Stimulated activated CD4-positive, alpha-beta T cell treated with anti-CD3 and anti-CD28 coated beads, Interleukin-12 subunit alpha, Interleukin-12 subunit beta, amount 100 ng/mL, for 4 hours (primary cell): ENCODE data around the gene ZNF438.
"Not testable (repeated sequence)": the region's sequence is repeated elsewhere in the genome, so short reads cannot be mapped to it uniquely, and the experiment has no call there.

Experiments used
- DNase-seq: peaks from one replicate; pipeline ENCODE4 v3.0.0-alpha.2; 2020

Gene ZNF438

DNA sequence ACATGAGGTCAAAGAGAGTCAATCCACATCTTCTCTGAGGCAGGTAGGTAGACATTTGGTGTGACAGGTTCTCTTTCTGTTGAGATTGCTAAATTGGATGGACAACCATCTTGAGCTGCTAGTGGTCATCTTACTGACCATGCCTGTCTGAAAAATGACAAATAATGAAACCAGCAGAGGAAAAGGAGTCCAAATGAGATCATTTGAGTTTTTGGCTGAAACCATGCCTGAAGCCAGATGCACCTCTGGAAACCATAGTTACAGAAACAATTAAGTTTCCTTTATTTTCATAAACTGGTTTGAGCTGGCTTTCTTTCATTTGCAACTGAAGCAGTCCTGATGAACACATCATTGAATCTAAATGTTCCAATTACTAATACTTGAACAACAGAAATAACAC lies 100.6 kb downstream of the ZNF438 start:
- no peak for DNase-seq

DNA sequence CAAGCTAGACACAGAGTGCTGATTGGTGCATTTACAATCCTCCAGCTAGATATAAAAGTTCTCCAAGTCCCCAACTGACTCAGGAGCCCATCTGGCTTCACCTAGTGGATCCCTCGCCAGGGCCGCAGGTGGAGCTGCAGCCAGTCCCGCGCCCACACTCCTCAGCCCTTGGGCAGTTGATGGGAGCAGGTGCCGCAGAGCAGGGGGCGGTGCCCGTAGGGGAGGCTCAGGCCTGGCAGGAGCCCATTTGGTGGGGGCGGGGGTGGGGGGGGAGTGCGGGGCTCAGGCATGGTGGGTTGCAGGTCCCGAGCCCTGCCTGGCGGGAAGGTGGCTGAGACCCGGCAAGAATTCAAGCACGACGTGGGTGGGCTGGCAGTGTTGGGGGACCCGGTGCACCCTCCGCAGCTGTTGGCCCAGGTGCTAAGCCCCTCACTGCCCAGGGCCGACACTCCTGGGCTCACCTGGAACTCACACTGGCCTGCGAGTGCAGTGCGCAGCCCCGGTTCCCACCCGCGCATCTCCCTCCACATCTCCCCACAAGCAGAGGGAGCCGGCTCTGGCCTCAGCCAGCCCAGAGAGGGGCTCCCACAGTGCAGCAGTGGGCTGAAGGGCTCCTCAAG lies 101.7 kb downstream of the ZNF438 start:
- no peak for DNase-seq

GRCh38 chr10:30929311-30929729 lies 102.3 kb downstream of the ZNF438 start:
- not testable (repeated sequence) for DNase-seq

- DNase-seq: no peak
These were observed 102.9 kb downstream of the ZNF438 start for GRCh38 chr10:30928742-30929141.

DNA sequence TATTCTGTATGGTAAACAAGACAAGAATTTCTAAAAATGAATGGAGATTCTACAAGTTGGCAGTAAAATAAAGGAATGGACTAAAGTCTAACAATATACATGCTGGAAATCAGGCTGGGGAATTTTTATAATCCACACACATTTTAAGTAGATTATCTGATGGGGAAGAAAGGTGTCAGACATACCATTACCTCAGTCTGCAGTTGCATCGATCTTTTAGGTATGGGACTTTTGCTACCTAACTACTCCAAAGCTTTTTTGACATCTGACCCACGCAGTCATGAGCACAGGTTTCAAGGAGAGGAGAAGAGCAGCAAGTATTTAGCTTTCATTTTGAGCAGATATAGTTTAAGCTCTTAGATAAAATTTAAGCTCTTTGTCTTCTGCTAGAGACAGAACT lies 113.0 kb downstream of the ZNF438 start:
- DNase-seq: no peak

- no peak for DNase-seq
These were observed 113.9 kb downstream of the ZNF438 start for GRCh38 chr10:30917789-30918188.

- no peak for DNase-seq
These were observed 114.6 kb downstream of the ZNF438 start for GRCh38 chr10:30917067-30917466.

DNA sequence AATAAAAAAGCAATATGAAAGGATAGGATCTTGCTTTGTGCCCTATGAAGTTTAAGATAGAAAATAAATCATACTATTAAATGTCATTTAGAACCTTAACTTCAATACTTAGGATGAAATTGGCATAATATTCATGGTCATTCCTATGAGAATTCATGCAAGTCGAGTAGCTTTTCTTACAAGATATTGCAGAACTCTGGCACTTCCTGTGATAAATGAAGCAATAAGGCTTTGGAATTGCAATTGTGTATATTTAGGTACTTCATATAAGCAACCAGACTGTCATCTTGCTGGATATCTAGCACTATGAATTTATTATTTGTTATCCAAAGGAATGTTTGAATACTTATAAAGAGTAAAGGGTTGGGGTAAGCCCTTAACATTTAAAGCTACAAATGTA lies 116.5 kb downstream of the ZNF438 start:
- no peak for DNase-seq

DNA sequence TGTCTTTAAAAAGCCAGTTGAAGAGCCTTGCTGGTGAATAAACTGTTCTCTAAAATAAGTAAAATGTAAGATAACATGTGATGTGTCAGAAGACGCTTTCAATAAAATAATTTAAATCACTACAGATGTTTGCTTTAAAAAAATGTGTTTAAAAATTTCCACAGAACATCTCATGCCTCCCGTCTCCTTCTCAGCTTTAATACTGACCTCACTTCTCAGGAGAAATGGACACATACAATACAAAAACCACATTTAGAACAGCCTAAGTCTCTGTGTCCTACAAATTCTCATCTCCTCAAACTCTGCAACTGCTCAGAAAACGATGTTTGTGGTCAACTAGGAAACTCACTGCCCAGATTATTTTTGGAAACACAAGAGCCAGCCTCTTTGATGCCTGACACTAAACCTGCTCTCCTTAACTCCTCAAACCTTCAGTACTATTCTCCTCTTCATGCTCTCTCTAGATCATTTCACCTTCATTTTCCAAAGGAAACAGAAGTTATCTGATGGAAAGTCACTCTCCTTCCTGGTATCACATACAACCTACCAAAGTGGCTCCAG lies 120.3 kb downstream of the ZNF438 start:
- no peak for DNase-seq

- no peak for DNase-seq
These were observed 128.1 kb downstream of the ZNF438 start for GRCh38 chr10:30903397-30904138.

- DNase-seq: no peak
These were observed 128.9 kb downstream of the ZNF438 start for GRCh38 chr10:30902621-30903396.

DNA sequence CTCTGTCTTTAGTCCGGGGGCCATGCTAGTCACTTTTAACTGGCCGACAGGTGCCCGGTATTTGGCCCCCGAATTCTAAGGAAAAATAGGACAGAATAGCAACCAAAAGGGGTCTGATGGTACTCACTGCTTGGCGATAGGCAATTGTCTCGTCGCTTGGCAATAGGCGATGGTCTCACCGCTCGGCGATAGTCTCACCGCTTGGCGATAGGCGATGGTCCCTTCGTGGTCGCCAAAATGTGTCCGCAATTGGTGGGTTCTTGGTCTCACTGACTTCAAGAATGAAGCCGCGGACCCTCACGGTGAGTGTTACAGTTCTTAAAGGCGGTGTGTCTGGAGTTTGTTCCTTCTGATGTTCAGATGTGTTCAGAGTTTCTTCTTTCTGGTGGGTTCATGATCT lies 130.2 kb downstream of the ZNF438 start:
- not testable (repeated sequence) for DNase-seq

- DNase-seq: no peak
These were observed 132.7 kb downstream of the ZNF438 start for GRCh38 chr10:30898964-30899363.

GRCh38 chr10:30897547-30897946 lies 134.1 kb downstream of the ZNF438 start:
- no peak for DNase-seq

- DNase-seq: no peak
These were observed 134.6 kb downstream of the ZNF438 start for GRCh38 chr10:30897048-30897447.

- DNase-seq: no peak
These were observed 137.4 kb downstream of the ZNF438 start for GRCh38 chr10:30894221-30894620.

- DNase-seq: no peak
These were observed 138.5 kb downstream of the ZNF438 start for GRCh38 chr10:30893208-30893607.

DNA sequence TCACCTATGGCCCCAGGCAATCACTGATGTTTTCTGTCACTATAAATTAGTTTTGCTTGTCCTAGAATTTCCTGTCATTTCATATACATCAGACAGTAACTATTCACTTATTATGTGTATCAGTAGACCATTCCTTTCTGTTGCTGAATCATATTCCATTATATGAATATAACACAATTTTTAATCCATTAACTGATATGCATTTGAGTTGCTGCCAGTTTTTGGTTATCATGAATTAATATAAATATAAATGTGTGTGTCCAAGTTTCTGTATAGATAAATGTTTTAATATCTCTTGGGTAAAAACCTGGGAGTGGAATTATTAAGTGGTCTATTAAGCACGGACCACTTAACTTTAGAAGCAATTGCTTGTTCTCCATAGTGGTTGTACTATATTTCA lies 143.8 kb downstream of the ZNF438 start:
- DNase-seq: no peak

DNA sequence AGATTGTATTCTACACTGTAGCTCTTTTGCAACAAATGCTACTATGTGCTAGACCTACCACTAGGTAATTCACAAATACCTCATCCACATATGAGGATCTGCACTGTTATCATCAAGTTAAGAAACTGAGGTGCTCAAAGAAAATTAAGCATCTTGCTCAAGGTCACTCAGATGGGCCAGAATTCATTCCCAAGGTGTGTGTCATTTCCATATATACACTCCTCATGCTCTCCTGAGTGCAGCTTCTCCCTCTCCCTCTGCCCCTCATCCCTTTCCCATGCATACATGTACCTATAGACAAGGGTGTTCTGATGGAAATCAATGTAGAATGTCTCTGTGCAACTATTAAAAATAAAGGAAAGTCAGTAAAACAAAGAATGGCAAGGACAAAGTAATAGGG lies 146.2 kb downstream of the ZNF438 start:
- DNase-seq: no peak

DNA sequence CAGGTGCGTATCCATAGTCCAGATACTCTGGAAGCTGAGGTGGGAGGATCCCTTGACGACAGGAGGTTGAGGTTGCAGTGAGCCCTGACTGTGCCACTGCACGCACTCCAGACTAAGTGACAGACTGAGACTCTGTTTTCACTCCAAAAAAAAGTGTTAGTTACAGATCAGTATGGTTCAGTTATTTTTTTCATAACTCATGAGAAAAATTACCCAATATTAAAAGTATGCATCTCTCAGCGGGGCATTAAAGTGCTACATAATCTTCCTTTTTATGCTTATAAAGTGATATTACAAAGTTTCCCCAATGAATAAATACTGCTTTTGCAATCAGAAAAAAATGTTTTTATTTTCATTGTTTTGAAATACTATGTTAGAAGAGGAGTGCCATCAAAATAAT lies 147.9 kb downstream of the ZNF438 start:
- DNase-seq: no peak

DNA sequence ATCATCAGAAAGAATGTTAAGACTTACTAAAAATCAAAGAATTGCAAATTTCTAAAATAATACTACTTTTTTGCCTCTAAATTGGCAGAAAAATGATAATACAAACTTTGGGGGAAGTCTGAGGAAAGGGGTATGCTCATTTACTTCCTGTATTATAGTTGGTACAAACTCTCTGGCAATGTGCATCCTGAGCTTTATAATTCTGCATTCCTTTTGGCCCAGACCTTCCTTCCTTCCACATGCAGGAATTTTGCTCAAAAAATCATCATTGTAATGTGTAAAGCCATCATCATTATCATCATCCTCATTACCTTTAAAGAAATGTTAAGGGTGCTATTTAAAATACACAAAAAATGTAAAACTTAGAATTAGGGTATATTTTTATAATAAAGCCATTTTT lies 148.5 kb downstream of the ZNF438 start:
- DNase-seq: no peak

- no peak for DNase-seq
These were observed 149.4 kb downstream of the ZNF438 start for GRCh38 chr10:30882281-30882680.

- no peak for DNase-seq
These were observed 152.7 kb downstream of the ZNF438 start for GRCh38 chr10:30878920-30879319.

DNA sequence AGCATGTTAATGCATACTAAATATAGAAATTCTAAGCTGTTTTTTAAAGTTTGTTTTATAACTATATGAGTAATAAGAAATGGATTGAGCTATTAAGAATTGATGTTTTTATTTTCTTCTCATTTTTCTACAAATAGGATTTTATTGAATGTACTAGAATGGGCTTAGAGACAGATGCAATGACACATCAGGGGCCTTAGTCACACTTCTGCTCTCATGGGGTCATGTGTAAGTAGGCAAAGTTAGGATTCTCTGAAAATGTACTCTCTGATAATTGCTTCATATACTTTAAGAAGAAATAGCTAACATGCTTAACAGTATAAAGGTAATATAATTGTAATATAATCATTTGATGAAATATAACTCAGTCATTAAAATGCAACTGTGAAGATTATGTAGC lies 154.6 kb downstream of the ZNF438 start:
- no peak for DNase-seq
